ENCODE data around the gene MYO3B. TPM values are rescaled to one million over a fixed set of nuclear protein-coding genes. Genes with fewer than 3 reads are reported as not detected.

Gene MYO3B
- total RNA-seq, 2 donors from 2014 or later = 5.2 to 10.9 TPM

DNA sequence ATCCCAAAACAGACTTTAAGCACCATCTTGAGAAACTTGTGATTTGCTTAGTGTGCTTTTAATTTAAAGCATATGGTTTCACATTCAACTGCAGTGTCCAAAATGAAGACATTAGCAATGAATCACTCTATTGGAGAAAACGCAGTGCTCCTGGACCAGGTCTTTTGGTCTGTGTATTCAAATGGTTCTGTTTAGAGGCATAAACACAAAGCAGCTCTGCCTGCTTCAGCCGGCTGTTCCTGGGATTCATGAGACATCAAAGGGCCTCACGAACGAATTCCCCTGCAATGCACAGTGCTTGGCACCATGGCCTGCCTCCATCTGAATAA, 420.1 kb downstream of the MYO3B start:
- Histone ChIP-seq H3K27me3 (ENCODE audit: control insufficient read depth, insufficient read depth, low read length, poor library complexity, severe bottlenecking) (no peaks in the 10 kb centered on the region), H3K27ac (ENCODE audit: low read depth, low read length) (no peak overlapping the region), H3K9me3 (ENCODE audit: control insufficient read depth, low read length) (no peaks in the 10 kb centered on the region), H3K4me1 (ENCODE audit: control insufficient read depth, insufficient read depth, low read length) (peaks cover 6% of the 10 kb centered on the region), H3K9ac (ENCODE audit: extremely low read depth, low read length, poor library complexity, severe bottlenecking) (no peak overlapping the region), H3K36me3 (ENCODE audit: control insufficient read depth, insufficient read depth, low read length) (no peaks in the 10 kb centered on the region), H3K4me3 (ENCODE audit: low read length) (no peak overlapping the region)
- H3K36me3 Mint-ChIP-seq (ENCODE audit: low read depth) = no peaks in the 10 kb centered on the region
- H3K27me3 Mint-ChIP-seq (ENCODE audit: insufficient read depth) = no peaks in the 10 kb centered on the region
- no peak for DNase-seq
- no peaks in the 10 kb centered on the region for H3K9me3 Mint-ChIP-seq
- peaks cover 9% of the 10 kb centered on the region for H3K4me1 Mint-ChIP-seq
- no peak overlapping the region for H3K4me3 Mint-ChIP-seq
- no peak overlapping the region for H3K27ac Mint-ChIP-seq
- TF ChIP-seq, protein P1, sequence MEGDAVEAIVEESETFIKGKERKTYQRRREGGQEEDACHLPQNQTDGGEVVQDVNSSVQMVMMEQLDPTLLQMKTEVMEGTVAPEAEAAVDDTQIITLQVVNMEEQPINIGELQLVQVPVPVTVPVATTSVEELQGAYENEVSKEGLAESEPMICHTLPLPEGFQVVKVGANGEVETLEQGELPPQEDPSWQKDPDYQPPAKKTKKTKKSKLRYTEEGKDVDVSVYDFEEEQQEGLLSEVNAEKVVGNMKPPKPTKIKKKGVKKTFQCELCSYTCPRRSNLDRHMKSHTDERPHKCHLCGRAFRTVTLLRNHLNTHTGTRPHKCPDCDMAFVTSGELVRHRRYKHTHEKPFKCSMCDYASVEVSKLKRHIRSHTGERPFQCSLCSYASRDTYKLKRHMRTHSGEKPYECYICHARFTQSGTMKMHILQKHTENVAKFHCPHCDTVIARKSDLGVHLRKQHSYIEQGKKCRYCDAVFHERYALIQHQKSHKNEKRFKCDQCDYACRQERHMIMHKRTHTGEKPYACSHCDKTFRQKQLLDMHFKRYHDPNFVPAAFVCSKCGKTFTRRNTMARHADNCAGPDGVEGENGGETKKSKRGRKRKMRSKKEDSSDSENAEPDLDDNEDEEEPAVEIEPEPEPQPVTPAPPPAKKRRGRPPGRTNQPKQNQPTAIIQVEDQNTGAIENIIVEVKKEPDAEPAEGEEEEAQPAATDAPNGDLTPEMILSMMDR (conservative IDR thresholded peaks at IDR 0.05) = no peak
- 92 to 94% methylated on average over 4 of the region's 4 CpGs for WGBS, 2 experiments (ENCODE audit: insufficient coverage in 1 of 2, insufficient read length in 1 of 2)

DNA sequence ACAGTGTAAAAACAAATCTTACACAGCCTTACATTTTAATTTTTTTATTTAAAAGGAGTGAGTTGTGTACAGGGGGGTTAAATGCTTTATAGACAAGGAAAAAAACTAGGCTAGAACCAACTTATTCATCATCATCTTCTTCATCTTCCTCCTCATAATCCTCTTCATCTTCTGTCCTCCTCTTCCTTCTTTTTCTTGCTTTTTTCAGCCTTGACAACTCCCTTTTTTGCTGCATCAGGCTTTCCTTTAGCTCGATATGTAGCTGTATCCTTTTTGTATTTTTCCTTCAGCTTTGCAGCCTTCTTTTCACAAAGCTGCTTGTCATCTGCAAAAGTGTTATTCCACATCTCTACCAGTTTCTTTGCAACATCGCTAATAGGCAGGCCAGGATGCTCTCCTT, 423.5 kb downstream of the MYO3B start:
- Histone ChIP-seq H3K4me3 (ENCODE audit: low read length) (no peak overlapping the region), H3K4me1 (ENCODE audit: control insufficient read depth, insufficient read depth, low read length) (peaks cover 6% of the 10 kb centered on the region), H3K9ac (ENCODE audit: extremely low read depth, low read length, poor library complexity, severe bottlenecking) (no peak overlapping the region), H3K27ac (ENCODE audit: low read depth, low read length) (no peak overlapping the region), H3K36me3 (ENCODE audit: control insufficient read depth, insufficient read depth, low read length) (no peaks in the 10 kb centered on the region), H3K9me3 (ENCODE audit: control insufficient read depth, low read length) (no peaks in the 10 kb centered on the region), H3K27me3 (ENCODE audit: control insufficient read depth, insufficient read depth, low read length, poor library complexity, severe bottlenecking) (no peaks in the 10 kb centered on the region)
- H3K9me3 Mint-ChIP-seq = no peaks in the 10 kb centered on the region
- DNase-seq = no peak
- peaks cover 9% of the 10 kb centered on the region for H3K4me1 Mint-ChIP-seq
- no peak overlapping the region for H3K27ac Mint-ChIP-seq
- H3K27me3 Mint-ChIP-seq (ENCODE audit: insufficient read depth) = no peaks in the 10 kb centered on the region
- 87 to 100% methylated on average over 2 of the region's 2 CpGs for WGBS, 2 experiments (ENCODE audit: insufficient coverage in 1 of 2, insufficient read length in 1 of 2)
- no peaks in the 10 kb centered on the region for H3K36me3 Mint-ChIP-seq (ENCODE audit: low read depth)
- H3K4me3 Mint-ChIP-seq = no peak overlapping the region
- TF ChIP-seq, protein P1 (conservative IDR thresholded peaks at IDR 0.05) = no peak

DNA sequence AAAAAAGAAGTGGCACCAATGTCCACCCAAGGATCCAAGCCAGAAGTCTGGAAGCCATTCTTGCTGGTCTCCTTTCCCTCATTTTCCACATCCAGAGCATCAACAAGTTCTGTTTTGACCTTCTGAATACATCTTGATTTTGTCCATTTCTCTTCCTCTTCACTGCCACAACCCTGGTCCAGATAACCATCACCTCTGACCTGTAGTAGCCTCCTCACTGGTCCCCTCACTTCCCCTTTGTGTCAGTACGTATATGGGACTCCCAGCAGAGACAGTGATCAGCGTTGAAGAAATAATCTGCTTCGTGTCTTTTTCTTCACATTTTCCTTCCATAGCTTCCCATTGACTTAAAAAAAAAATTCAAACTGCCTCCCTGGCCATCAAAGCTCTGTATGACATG, 427.9 kb downstream of the MYO3B start:
- TF ChIP-seq, protein P1 (conservative IDR thresholded peaks at IDR 0.05) = no peak
- Mint-ChIP-seq H3K36me3 (ENCODE audit: low read depth) (no peaks in the 10 kb centered on the region), H3K27ac (no peak overlapping the region), H3K9me3 (no peaks in the 10 kb centered on the region), H3K4me1 (peaks cover 3% of the 10 kb centered on the region), H3K27me3 (ENCODE audit: insufficient read depth) (no peaks in the 10 kb centered on the region), H3K4me3 (no peak overlapping the region)
- 93 to 100% methylated on average over 3 of the region's 3 CpGs for WGBS, 2 experiments (ENCODE audit: insufficient coverage in 1 of 2, insufficient read length in 1 of 2)
- no peak overlapping the region for H3K9ac ChIP-seq (ENCODE audit: extremely low read depth, low read length, poor library complexity, severe bottlenecking)
- no peak overlapping the region for H3K27ac ChIP-seq (ENCODE audit: low read depth, low read length)
- no peaks in the 10 kb centered on the region for H3K4me1 ChIP-seq (ENCODE audit: control insufficient read depth, insufficient read depth, low read length)
- H3K4me3 ChIP-seq (ENCODE audit: low read length) = no peak overlapping the region
- no peaks in the 10 kb centered on the region for H3K9me3 ChIP-seq (ENCODE audit: control insufficient read depth, low read length)
- no peaks in the 10 kb centered on the region for H3K36me3 ChIP-seq (ENCODE audit: control insufficient read depth, insufficient read depth, low read length)
- no peaks in the 10 kb centered on the region for H3K27me3 ChIP-seq (ENCODE audit: control insufficient read depth, insufficient read depth, low read length, poor library complexity, severe bottlenecking)
- DNase-seq = no peak
